HG03457 (cell line): ENCODE measurements around the gene UBE2D4.

ENCODE experiments used
- ATAC-seq: cut with Tn5 transposase; IDR thresholded peaks from one replicate; pipeline ENCODE4 v1.9.1; 2021; ENCODE audit warnings: moderate number of reproducible peaks; ENCODE audit not compliant: unreplicated experiment

Gene UBE2D4

DNA sequence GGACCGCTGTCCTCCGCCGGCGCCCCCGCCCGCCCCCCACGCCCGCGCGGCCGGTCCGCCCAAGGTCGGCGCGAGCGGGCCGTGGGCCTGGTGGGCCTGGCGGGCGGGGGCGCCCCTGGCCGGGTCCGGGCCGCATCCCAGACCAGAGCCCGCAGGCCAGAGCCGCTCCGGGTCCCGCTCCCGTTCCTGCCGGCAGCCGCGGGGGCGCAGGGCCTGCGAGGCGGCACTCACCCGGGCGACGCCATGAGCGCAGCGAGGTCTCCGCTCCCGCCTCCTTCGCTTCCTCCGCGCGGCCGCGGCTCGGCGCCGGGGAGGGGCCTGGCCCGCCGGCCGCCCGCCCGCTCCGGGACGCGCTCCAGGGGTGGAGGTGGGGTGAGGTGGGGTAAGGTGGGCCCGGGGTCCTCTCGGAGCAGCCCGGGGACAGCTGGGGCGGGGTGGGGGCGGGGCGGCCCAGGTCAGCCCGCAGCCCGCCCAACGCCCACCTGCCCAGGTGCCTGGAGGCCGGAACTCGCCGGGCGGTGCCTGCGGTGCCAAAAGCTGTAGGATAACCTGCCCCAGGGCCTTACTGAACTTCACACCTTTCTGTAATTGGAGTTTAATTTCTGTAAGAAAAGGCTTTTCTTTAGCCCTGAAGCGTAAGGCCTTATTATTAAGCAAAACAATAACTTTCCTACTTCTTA lies 19.8 kb upstream of the UBE2D4 start, which contains the start of gene URGCP:
TSS of gene URGCP (minus strand) at position 266 of the 680 bp plus-strand sequence. CDS start at position 245, 21 bp downstream.
- no peak for ATAC-seq

- ATAC-seq = no peak
Observed at GRCh38 chr7:43914795-43915194, 11.4 kb upstream of the UBE2D4 start.

DNA sequence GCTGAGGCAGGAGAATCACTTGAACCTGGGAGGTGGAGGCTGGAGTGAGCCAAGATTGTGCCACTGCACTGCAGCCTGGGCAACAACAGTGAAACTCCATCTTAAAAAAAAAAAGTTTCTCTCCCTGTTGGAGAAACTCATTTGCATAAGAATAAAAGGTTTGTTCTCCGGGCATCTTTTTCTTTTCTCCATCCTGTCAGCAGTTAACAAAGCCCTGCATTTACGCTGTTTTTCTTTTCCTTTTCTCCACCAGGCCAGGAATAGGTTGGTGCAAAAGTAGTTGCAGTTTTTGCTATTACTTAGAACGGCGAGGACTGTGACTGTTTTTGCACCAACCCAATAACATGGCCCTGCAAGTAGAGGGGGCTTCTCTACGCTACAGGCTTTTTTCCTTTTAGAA lies 10.3 kb upstream of the UBE2D4 start:
- ATAC-seq = no peak

DNA sequence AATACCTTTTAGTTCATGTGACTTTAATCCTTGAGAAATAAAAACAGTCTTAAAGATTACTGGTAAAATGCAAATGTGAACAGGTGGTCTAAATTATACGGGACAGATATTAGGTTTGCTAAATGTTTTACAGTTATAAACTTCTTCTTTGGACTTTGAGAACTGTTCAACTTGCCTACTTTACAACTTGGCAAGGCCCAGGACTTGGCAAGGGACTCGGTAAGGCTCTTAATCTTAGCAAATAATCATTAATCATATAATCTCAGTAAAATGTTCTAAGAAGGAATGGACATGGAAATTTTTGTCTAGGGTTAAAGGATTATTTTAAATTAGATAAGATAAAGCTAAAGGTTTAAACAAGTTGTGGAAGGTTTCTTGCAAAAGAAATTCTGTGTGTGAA lies 4.8 kb upstream of the UBE2D4 start:
- no peak for ATAC-seq

DNA sequence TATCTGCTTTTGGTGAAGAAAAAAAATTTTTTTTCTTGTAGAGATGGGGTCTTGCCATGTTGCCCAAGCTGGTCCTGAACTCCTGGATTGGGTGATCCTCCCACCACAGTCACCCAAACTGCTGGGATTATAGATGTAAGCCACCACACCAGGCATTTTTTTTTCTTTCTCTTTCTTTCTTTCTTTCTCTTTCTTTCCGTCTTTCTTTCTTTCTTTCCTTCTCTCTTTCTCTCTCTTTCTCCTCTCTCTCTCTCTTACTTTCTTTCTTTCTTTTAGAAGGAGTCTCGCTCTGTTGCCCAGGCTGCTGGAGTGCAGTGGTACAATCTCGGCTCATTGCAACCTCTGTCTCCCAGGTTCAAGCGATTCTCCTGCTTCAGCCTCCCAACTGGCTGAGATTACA lies 3.5 kb upstream of the UBE2D4 start:
- no peak for ATAC-seq

DNA sequence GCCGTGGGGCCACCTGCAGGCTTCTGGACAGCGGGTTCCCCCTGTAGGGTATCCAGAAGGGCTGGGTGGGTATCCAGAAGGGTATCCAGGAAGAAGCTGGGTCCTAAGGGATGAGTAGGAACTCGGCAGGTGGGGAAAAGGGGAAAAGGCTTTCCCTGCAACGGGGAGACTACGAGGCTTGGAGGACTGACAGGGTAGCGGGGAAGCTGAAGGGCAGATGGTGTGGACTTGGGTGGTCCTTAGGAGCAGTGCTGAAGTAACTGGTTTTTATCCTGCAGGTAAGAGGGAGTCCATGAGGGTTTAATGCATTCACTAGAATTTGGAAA lies 525 bp downstream of the UBE2D4 start:
- no peak for ATAC-seq

GRCh38 chr7:43927810-43928209 lies 1.6 kb downstream of the UBE2D4 start:
- no peak for ATAC-seq

- no peak for ATAC-seq
Observed at GRCh38 chr7:43929529-43930457, 3.6 kb downstream of the UBE2D4 start.

- no peak for ATAC-seq
Observed at GRCh38 chr7:43931346-43931745, 5.1 kb downstream of the UBE2D4 start.

DNA sequence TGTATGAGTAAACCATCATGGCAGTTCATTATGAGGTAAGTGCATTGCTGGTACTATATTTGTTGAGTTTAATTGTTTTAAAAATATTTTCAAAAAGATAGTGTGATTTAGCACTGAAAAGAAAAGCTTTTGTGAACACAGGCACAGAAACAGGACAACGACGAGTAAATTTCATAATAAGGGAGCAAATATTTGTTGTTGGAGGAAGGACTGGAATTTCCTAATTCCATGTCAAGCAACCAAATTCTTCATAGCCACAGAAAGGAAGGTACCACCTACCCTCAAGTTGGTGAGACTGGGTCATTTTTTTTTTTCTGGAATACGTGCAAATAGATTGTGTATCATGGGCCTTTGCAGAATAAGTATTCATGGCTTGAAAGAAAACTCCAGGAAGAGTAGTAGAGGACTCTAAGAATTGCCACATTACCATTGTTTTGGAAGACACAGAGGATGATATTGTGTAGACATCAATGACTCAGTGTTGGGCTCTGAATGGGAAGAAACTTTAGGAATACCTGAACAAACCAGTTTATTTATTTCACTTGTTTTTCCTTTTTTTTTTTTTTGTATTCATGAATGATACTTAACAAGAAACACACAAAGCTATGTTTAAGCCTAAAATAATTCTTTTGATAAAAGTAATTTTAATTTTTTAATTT lies 7.8 kb downstream of the UBE2D4 start:
- no peak for ATAC-seq

DNA sequence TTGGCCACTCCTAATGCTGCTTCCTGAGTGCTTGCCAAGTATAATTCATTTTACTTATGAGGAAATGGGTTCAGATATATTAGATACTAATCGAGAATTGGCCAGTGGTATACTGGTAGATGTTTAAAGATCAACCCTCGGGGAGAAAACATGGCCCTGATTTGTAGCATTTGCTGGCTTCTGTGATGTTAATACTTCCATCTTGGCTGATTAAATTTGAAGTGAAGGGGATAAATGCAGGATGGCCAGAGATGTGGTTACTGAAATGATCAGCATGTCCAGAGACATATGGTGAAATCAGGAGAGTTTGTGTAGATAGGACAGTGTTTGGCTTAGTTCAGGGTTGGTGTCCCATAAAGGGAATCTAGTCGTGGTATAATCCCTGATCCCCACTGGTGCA lies 11.2 kb downstream of the UBE2D4 start:
- ATAC-seq = no peak

GRCh38 chr7:43938892-43939482 lies 12.8 kb downstream of the UBE2D4 start:
- ATAC-seq = no peak

GRCh38 chr7:43942250-43942649 lies 16.0 kb downstream of the UBE2D4 start:
- no peak for ATAC-seq

- ATAC-seq = no peak
Observed at GRCh38 chr7:43942997-43943396, 16.8 kb downstream of the UBE2D4 start.

DNA sequence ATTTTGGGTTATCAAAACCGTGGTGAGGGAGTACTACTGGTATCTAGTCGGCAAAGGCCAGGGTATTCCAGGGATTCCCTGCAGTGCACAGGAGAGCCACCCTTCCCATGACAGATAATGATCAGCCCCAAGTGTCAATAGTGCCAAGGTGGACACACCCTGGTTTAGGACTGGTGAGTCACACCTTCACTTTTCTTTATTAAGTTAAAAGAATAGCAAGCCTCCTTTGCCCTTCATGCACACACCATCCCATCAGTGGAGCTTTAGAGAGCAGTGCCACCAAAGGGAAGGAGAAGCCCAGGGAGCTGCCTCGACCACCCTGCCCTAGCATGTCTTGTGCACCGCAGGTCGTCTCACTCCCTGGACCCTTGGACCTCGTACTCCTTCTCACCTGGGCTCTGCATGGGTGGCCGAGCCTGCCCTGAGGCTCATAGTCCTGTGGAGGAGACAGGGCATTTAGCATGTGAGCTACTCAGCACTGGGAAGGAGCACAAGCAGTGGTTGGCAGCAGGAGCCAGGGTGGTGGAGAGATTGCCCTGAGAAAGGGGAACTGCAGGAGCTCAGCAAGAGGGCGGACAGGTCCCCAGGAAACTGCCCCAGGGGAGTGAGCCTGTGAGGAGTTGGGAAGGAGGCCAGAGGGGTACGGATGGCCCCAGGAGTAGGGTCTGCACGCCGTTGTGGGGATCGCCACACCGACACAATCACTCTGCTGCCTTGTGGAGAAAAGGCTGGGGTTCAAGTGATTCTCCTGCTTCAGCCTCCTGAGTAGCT lies 17.4 kb downstream of the UBE2D4 start:
- ATAC-seq = no peak

GRCh38 chr7:43944286-43944685 lies 18.1 kb downstream of the UBE2D4 start:
- ATAC-seq = no peak

GRCh38 chr7:43952028-43952427 lies 25.8 kb downstream of the UBE2D4 start:
- ATAC-seq = no peak

- no peak for ATAC-seq
Observed at GRCh38 chr7:43953071-43953470, 26.8 kb downstream of the UBE2D4 start.

DNA sequence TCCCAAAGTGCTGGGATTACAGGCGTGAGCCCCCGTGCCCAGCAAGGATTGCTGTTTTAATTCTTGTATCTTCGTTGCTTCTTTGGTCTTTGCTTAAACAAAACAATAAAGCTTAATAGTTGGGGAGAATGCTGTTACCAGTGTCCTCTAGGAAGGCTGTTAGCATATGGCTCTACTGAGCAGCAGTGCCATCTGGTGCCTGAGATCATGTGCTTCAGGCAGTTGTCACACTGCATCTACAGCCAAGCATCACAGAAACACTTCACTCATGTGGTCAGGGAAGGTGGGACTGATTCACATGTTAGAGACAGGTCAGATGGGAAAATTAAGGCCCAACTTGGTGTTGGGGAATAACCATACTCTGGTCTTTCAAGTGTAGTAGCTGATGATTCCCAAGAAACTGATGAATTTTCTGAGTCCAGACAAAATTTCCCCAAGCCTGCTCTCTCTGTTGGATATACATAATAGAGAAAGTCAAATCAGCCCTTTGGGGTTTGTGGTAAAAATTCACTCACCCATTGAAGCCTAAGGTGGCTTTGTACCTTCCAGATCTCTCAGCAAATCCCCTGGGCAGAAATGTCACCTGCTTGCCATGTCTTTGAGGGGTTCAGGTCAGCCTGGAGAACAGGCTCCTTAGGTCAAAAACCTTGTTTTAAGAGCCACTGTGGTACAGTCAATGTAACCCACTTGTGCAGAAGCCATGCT lies 28.4 kb downstream of the UBE2D4 start:
- no peak for ATAC-seq

GRCh38 chr7:43956027-43956426 lies 29.8 kb downstream of the UBE2D4 start:
- ATAC-seq = no peak
